PFSK-1 (cell line): Measurements from ENCODE around the gene CNTNAP5.

Experiments
- POLR2AphosphoS5 ChIP-seq: IDR thresholded peaks from 2 replicates; pipeline ENCODE4 v1.6.1; 2012; ENCODE audit warnings: low read depth, mild to moderate bottlenecking, control low read depth, low read length, moderate library complexity
- SIN3A ChIP-seq: IDR thresholded peaks from 2 replicates; pipeline ENCODE4 v1.6.1; 2012; ENCODE audit warnings: mild to moderate bottlenecking, low read length, moderate library complexity, borderline replicate concordance; ENCODE audit not compliant: insufficient read depth
- TAF1 ChIP-seq: IDR thresholded peaks from 2 replicates; pipeline ENCODE4 v1.6.1; 2012; ENCODE audit warnings: low read length, control low read depth, borderline replicate concordance; ENCODE audit not compliant: insufficient read depth

- TF ChIP-seq SIN3A (no peak), POLR2AphosphoS5 (no peak), TAF1 (no peak)
Measured at GRCh38 chr2:124066776-124067175, 41.7 kb downstream of the CNTNAP5 start.
